Endometrial microvascular endothelial cells (primary cell): ENCODE measurements around the gene TIMELESS. TPM values are rescaled to one million over a fixed set of nuclear protein-coding genes. Genes with fewer than 3 reads are reported as not detected.
"Not testable (repeated sequence)": the region's sequence is repeated elsewhere in the genome, so short reads cannot be mapped to it uniquely, and the experiment has no call there.

Source experiments
- in situ Hi-C: cut with HindIII; loops from 2 replicates; pipeline ENCODE4 v1.10.0; 2017; ENCODE audit warnings: low sequenced_read_pairs, low pct_unique_long_range_greater_than_20kb; ENCODE audit errors: inconsistent ontology term
- total RNA-seq: library from RNA; depleted of rRNA; stranded (reverse); fragments of >200 nt; gene quantifications from one replicate; pipeline ENCODE4 v1.2.3, GENCODE V29; 2015; ENCODE audit errors: inconsistent ontology term

TIMELESS gene
- total RNA-seq, result 24.3 TPM

- in situ Hi-C loops, result no loop called here
These were observed at the start of gene TIMELESS for GRCh38 chr12:56448860-56449621. TIMELESS (minus strand) TSS chr12:56449426; CDS start chr12:56434170, 15,256 bp downstream.

GRCh38 chr12:56498126-56498902 is 49.1 kb upstream of the TIMELESS start:
- in situ Hi-C loops, result not testable (repeated sequence)

DNA sequence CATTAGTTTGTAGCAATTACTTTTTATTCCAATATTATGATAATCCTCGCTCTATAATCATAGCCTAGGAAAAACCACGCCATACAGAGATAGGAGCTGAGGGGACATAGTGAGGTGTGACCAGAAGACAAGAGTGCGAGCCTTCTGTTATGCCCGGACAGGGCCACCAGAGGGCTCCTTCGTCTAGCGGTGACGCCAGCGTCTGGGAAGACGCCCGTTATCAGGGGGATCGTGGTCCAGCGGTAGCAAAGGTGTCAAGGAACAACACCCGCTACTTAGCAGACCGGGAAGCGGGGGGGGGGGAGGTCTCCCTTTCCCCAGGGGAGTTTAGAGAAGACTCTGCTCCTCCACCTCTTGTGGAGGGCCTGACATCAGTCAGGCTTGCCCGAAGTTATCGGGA is 47.5 kb upstream of the TIMELESS start:
- in situ Hi-C loops, result not testable (repeated sequence)

- in situ Hi-C loops, result not testable (repeated sequence)
These were observed 45.3 kb upstream of the TIMELESS start for GRCh38 chr12:56494481-56494880.

DNA sequence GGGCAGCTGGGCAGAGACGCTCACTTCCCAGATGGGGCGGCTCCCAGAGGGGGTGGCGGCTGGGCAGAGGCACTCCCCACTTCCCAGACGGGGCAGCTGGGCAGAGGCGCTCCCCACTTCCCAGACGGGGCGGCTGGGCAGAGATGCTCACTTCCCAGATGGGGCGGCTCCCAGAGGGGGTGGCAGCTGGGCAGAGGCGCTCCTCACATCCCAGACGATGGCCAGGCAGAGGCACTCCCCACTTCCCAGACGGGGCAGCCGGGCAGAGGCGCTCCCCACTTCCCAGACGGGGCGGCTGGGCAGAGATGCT is 44.8 kb upstream of the TIMELESS start:
- in situ Hi-C loops, result not testable (repeated sequence)

- in situ Hi-C loops, result not testable (repeated sequence)
These were observed 44.3 kb upstream of the TIMELESS start for GRCh38 chr12:56493409-56494105.

DNA sequence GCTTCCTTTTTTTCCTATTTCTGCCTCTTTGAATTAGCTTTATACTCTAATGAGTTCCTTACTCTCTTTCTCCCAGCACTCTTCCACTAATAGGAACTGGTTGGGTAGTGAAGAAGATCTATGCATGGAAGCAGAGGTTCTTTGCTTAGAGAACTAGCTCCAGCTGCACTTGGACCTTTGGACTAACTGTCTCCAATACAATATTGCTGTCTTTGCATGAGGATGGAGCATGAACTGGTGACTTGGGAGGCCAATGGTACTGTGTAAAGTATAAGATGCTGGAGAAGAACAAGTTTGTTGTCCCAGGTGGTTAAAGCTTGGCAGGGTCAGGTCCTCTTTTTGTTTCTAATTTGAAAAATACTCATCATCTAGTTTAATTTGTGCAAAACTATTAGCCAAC is 41.1 kb upstream of the TIMELESS start:
- in situ Hi-C loops, result no loop called here

- in situ Hi-C loops, result no loop called here
These were observed 39.1 kb upstream of the TIMELESS start, which contains the start of gene GLS2 for GRCh38 chr12:56488041-56488955. GLS2 (minus strand) TSS chr12:56488161; CDS start chr12:56488118, 43 bp downstream.

DNA sequence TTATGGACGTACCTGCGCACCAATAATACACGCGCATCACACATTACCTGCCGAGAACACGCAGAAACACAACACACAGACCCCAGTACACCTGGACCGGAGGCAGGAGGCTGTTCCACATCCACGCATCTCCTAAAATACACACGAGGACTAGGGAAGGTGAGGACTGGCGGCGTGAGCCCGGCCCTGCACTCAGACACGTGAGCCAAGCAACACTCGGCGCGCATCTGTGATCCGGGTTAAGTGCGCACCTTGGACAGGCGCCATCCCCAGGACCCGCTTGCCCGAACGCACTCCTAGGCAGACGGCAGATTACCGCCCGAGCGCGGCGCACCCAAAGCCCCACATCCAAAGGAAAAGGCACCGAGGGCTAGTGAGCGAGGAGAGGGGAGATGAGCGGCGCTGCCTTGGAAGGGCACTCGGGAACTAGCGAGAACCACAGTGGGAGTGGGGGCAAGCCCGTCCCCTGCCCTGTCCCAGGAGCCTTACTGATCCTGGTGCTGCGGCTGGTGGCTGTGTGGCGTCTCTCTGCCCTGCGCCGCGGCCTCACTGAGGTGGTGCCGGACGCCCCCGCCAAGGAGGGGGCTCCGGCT is 38.3 kb upstream of the TIMELESS start:
- in situ Hi-C loops, result no loop called here

GRCh38 chr12:56486694-56487093 is 37.5 kb upstream of the TIMELESS start:
- in situ Hi-C loops, result no loop called here

DNA sequence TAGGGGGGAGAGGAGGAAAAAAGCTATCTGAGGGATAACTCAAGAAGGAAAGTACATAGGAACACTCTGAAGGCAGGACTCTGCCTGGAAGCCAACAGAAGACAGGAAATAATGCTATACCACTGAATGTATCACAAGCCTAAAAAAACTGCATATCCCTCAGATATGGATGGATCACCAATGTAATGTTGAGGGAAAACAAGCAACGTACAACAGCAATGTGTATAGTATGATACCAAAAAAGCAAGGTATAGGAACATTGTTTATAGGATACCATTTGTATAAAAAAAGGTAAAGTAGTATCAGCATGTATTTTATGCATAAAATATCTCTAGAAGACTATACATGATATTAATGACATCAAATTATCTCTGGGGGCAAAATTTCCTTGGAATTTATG is 35.3 kb upstream of the TIMELESS start:
- in situ Hi-C loops, result no loop called here

GRCh38 chr12:56479625-56480024 is 30.4 kb upstream of the TIMELESS start:
- in situ Hi-C loops, result no loop called here

DNA sequence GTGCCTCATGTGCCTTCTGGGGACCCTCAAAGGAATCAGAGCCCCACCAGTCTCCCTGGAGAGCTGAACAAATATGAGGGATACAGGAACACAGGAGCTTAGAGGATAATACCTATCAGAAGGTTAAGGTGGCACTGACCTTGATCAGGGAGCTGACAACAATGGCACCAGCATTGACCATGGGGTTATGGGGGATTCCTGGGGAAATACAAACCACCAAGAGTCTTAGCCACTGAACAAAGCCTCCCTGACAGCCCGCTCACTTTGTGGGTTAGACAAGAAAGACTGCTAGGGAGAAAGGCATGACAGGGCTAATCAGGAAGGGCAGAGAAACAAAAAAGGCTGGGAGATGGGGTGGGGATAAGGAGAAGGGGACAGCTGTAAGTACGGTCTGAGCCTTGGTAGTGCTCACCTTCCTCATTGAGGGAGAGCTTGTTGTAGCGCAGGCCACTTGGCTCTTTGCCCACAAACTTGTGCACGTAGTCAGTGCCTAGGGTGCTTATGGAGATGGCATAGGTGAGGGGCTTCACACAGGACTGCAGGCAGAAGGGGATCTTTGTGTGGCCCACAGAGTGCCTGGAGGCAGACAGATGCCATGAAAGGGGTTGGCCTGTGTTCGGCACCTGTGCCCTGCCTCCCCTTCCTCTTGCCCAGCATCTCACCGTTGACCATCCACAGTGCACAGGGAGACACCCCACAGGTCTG is 28.4 kb upstream of the TIMELESS start:
- in situ Hi-C loops, result no loop called here

- in situ Hi-C loops, result no loop called here
These were observed 27.8 kb upstream of the TIMELESS start for GRCh38 chr12:56476972-56477432.

- in situ Hi-C loops, result no loop called here
These were observed 26.9 kb upstream of the TIMELESS start for GRCh38 chr12:56476143-56476542.

- in situ Hi-C loops, result no loop called here
These were observed 25.2 kb upstream of the TIMELESS start for GRCh38 chr12:56474389-56474788.

DNA sequence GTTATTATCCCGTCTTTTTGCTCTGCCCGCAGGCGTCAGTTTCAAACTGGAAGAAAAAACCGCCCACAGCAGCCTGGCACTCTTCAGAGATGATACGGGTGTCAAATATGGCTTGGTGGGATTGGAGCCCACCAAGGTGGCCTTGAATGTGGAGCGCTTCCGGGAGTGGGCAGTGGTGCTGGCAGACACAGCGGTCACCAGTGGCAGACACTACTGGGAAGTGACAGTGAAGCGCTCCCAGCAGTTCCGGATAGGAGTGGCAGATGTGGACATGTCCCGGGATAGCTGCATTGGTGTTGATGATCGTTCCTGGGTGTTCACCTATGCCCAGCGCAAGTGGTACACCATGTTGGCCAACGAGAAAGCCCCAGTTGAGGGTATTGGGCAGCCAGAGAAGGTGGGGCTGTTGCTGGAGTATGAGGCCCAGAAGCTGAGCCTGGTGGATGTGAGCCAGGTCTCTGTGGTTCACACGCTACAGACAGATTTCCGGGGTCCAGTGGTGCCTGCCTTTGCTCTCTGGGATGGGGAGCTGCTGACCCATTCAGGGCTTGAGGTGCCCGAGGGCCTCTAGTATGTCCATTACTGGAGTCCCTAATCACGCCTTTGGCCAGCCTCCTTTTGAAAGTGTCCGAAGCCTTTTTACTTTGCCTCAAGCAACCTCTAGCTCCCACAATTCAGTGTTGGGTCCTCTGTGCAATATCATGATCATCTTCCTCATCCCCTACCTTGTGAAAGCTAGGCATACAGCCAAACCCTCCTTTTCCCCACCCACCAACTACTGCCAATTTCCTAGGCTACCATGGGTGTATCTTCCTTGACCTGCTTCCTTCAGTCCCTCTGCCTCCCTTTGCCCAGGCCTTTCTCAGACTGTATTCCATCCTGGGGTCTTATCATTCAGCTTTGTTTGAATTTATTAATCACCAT is 20.0 kb upstream of the TIMELESS start:
- in situ Hi-C loops, result no loop called here
